NB4 (cell line): ENCODE data around the gene SLC29A3.

Experiments
- MYC ChIP-seq: IDR thresholded peaks from 2 replicates; pipeline ENCODE4 v1.6.1; 2011; ENCODE audit warnings: low read depth, low read length
- POLR2A ChIP-seq: IDR thresholded peaks from 2 replicates; pipeline ENCODE4 v1.6.1; 2011; ENCODE audit warnings: mild to moderate bottlenecking; ENCODE audit not compliant: insufficient read length; ENCODE audit errors: extremely low read depth
- TF ChIP-seq, protein P1 (sequence below): IDR thresholded peaks from one replicate; pipeline ENCODE4 v1.5.1; 2012; ENCODE audit warnings: low read depth, low read length

DNA sequence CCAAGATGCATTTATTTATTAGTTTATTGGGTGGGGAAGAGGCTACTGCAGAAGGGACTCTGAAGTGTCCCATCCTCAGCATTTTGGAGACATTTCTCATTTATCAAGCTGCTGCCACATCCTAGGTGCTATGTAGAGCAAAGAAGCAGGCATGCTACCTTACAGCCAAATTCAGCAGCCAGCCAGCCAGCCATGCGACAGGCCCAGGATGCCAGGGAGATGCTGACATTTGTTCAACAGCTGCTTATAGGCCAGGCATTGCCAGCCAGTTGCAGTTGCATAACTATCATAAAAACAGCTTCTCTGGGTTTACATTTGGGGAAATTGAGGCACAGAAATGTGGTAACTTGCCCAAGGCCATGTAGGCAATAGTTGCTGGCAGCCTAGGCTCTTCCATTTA, 2.3 kb downstream of the SLC29A3 start:
- TF ChIP-seq, protein P1, sequence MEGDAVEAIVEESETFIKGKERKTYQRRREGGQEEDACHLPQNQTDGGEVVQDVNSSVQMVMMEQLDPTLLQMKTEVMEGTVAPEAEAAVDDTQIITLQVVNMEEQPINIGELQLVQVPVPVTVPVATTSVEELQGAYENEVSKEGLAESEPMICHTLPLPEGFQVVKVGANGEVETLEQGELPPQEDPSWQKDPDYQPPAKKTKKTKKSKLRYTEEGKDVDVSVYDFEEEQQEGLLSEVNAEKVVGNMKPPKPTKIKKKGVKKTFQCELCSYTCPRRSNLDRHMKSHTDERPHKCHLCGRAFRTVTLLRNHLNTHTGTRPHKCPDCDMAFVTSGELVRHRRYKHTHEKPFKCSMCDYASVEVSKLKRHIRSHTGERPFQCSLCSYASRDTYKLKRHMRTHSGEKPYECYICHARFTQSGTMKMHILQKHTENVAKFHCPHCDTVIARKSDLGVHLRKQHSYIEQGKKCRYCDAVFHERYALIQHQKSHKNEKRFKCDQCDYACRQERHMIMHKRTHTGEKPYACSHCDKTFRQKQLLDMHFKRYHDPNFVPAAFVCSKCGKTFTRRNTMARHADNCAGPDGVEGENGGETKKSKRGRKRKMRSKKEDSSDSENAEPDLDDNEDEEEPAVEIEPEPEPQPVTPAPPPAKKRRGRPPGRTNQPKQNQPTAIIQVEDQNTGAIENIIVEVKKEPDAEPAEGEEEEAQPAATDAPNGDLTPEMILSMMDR = no peak
- TF ChIP-seq MYC = no peak
- TF ChIP-seq POLR2A = no peak
